Endothelial cell of umbilical vein (primary cell): Measurements from ENCODE around the gene CHTOP. TPM values are rescaled to one million over a fixed set of nuclear protein-coding genes. Genes with fewer than 3 reads are reported as not detected.
A peak's percentile ranks its signal among the peaks of the same experiment; 100 is the strongest.

Source experiments
- BruUV-seq: library from RNA; stranded (reverse); fragments of 400-500 nt; replicated peaks from 2 replicates; lab custom pipeline; 2021; lab: Mats Ljungman, UMichigan
- CTCF ChIA-PET: fragments of 300-600, 350-600 bp; sonication (Branson Sonifier 250); formaldehyde crosslinking; loops from one replicate; lab custom pipeline; 2021; ENCODE audit warnings: antibody characterized with exemption, inconsistent platforms; lab: Charles Lee
- POLR2A ChIA-PET: fragments of 300-600, 350-600 bp; sonication (Branson Sonifier 250); formaldehyde crosslinking; loops from one replicate; lab custom pipeline; 2021; ENCODE audit warnings: antibody characterized with exemption, inconsistent platforms; lab: Charles Lee
- DNase-seq: peaks from one replicate; pipeline ENCODE4 v3.0.0-alpha.2; 2011; ENCODE audit warnings: low read depth, low spot score
- FAIRE-seq: peaks from 2 replicates; lab custom pipeline; 2011; peaks lifted over from hg19 to GRCh38; lab: Jason Lieb, UNC
- H2AFZ ChIP-seq: 2 replicates; pipeline ENCODE4 v1.6.0; 2012; ENCODE audit warnings: low read depth, low read length, control low read depth, inconsistent platforms
- H3K27ac ChIP-seq: 2 replicates; pipeline ENCODE4 v1.5.1; 2011; ENCODE audit warnings: low read depth, mild to moderate bottlenecking, control low read depth, low read length, moderate library complexity; ENCODE audit not compliant: insufficient read depth
- H3K27me3 ChIP-seq, 2 experiments: 2 replicates each; pipeline versions ENCODE4 v1.6.0 to v1.6.1; 2011; ENCODE audit warnings: low read length in 2 of 2, mixed read lengths in 1 of 2; ENCODE audit not compliant: control insufficient read depth in 2 of 2, insufficient read depth in 2 of 2
- H3K36me3 ChIP-seq, 2 experiments: 2 replicates in 1 of 2; 3 replicates in 1 of 2; pipeline ENCODE4 v1.5.1; 2011; ENCODE audit warnings: low read length in 2 of 2, mild to moderate bottlenecking in 1 of 2, moderate library complexity in 1 of 2; ENCODE audit not compliant: control insufficient read depth in 2 of 2, insufficient read depth in 2 of 2; ENCODE audit errors: extremely low read depth in 1 of 2
- H3K4me1 ChIP-seq: 3 replicates; pipeline ENCODE4 v1.5.1; 2011; ENCODE audit warnings: mild to moderate bottlenecking, low read length; ENCODE audit not compliant: control insufficient read depth, insufficient read depth; ENCODE audit errors: extremely low read depth
- H3K4me2 ChIP-seq: 2 replicates; pipeline ENCODE4 v1.6.1; 2011; ENCODE audit warnings: low read length, control low read depth, mixed read lengths; ENCODE audit not compliant: insufficient read depth
- H3K4me3 ChIP-seq, 3 experiments: fragments of 200-600 bp in 1 of 3; sonication (generic), shearing (Covaris generic) in 1 of 3; replicated peaks in 1 of 3; 2 replicates each; pipeline ENCODE4 v1.5.1; 2011 to 2016; ENCODE audit warnings: control low read depth in 3 of 3, low read length in 3 of 3, mild to moderate bottlenecking in 2 of 3, inconsistent platforms in 1 of 3, low read depth in 1 of 3, moderate library complexity in 1 of 3; ENCODE audit not compliant: insufficient read depth in 1 of 3
- H3K79me2 ChIP-seq: 2 replicates; pipeline ENCODE4 v1.6.0; 2012; ENCODE audit warnings: low read length, inconsistent platforms; ENCODE audit not compliant: control insufficient read depth, insufficient read depth
- H3K9ac ChIP-seq: replicated peaks from 2 replicates; pipeline ENCODE3; 2011; ENCODE audit warnings: low read length, control low read depth; ENCODE audit not compliant: insufficient read depth; ENCODE audit errors: extremely low read depth
- H3K9me1 ChIP-seq: replicated peaks from 3 replicates; pipeline ENCODE4 v1.6.0; 2011; ENCODE audit warnings: mild to moderate bottlenecking, low read length; ENCODE audit not compliant: control insufficient read depth, insufficient read depth; ENCODE audit errors: extremely low read depth
- H3K9me3 ChIP-seq: replicated peaks from 2 replicates; pipeline ENCODE4 v1.5.1; 2012; ENCODE audit warnings: low read length, inconsistent platforms; ENCODE audit not compliant: control insufficient read depth, insufficient read depth
- H4K20me1 ChIP-seq: replicated peaks from 2 replicates; pipeline ENCODE3; 2011; ENCODE audit warnings: mild to moderate bottlenecking, low read length; ENCODE audit not compliant: control insufficient read depth, insufficient read depth; ENCODE audit errors: extremely low read depth
- EZH2 ChIP-seq: IDR thresholded peaks from 2 replicates; pipeline ENCODE4 v1.6.1; 2012; ENCODE audit warnings: borderline replicate concordance, low read depth, mild to moderate bottlenecking, moderate library complexity, low read length, inconsistent platforms; ENCODE audit not compliant: severe bottlenecking
- FOS ChIP-seq: IDR thresholded peaks from 2 replicates; pipeline ENCODE4 v1.6.1; 2011; ENCODE audit warnings: mild to moderate bottlenecking, low read length, moderate library complexity, borderline replicate concordance; ENCODE audit not compliant: insufficient read depth
- GATA2 ChIP-seq: IDR thresholded peaks from 2 replicates; pipeline ENCODE4 v1.7.0; 2011; ENCODE audit warnings: low read depth, mild to moderate bottlenecking, moderate library complexity, mixed read lengths, low read length; ENCODE audit not compliant: insufficient read length, insufficient read depth
- JUN ChIP-seq: IDR thresholded peaks from 2 replicates; pipeline ENCODE4 v1.6.1; 2011; ENCODE audit warnings: borderline replicate concordance, low read depth; ENCODE audit not compliant: insufficient read length, insufficient read depth
- MAX ChIP-seq: IDR thresholded peaks from 2 replicates; pipeline ENCODE4 v1.6.1; 2011; ENCODE audit not compliant: insufficient read depth, insufficient read length
- MYC ChIP-seq: IDR thresholded peaks from one replicate; pipeline ENCODE4 v1.6.1; 2011; ENCODE audit warnings: mild to moderate bottlenecking, low read depth, low read length
- POLR2A ChIP-seq: IDR thresholded peaks from 2 replicates; pipeline ENCODE4 v1.6.1; 2012; ENCODE audit warnings: low read depth, mild to moderate bottlenecking, control low read depth, low read length
- POLR2AphosphoS5 ChIP-seq: IDR thresholded peaks from 2 replicates; pipeline ENCODE4 v1.6.1; 2012; ENCODE audit warnings: low read depth, mild to moderate bottlenecking, control low read depth, low read length, moderate library complexity; ENCODE audit not compliant: insufficient read depth
- dilution Hi-C: fragments of 300-500 bp; cut with MboI; formaldehyde crosslinking; loops from one replicate; pipeline ENCODE4 v1.15.0; 2019; ENCODE audit warnings: low sequenced_read_pairs; ENCODE audit not compliant: extremely low pct_ligation_motif_present
- intact Hi-C: fragments of 100-400 bp; cut with micrococcal nuclease; formaldehyde crosslinking; loops from one replicate; pipeline ENCODE4 v1.10.0; 2022
- polyA plus RNA-seq, 4 experiments: library from polyadenylated mRNA; depleted of rRNA in 3 of 4; stranded (reverse) in 3 of 4; unstranded in 1 of 4; fragments of >200 nt; gene quantifications; 2 replicates each; pipeline versions ENCODE4 v1.2.1 to v1.2.3, GENCODE V29; 2011 to 2012; ENCODE audit warnings: missing spikeins in 1 of 4
- total RNA-seq: library from RNA; stranded (reverse); gene quantifications from 2 replicates; pipeline ENCODE4 v1.2.3, GENCODE V29; 2021
- TF ChIP-seq, protein P1 (sequence below), 2 donors: IDR thresholded peaks; 1 replicate in 1 of 2; 2 replicates in 1 of 2; pipeline ENCODE4 v1.5.1; 2011; ENCODE audit warnings: low read length in 2 of 2, mild to moderate bottlenecking in 2 of 2, moderate library complexity in 2 of 2, control low read depth in 1 of 2, inconsistent platforms in 1 of 2, low read depth in 1 of 2; ENCODE audit not compliant: insufficient read depth in 1 of 2; ENCODE audit errors: extremely low read depth in 1 of 2

The CHTOP gene
- total and polyA plus RNA-seq, 2 donors (not counting 3 experiments of a cell fraction or from before 2014, with no cell fraction given), result 62.0 to 74.4 TPM

GRCh38 chr1:153670257-153670858 lies 36.5 kb downstream of the CHTOP start:
- H3K4me1 ChIP-seq, result peaks cover 11% of the 10 kb centered on the region
- CTCF ChIA-PET, result interaction anchor here (1.3 to 2.0 kb wide), 2 partner anchors 36 to 78 kb away, joined by 3 to 7 read pairs; partner anchors contain the start of gene CHTOP
- intact Hi-C loops, result loop anchor here (5.0 kb wide), 1 partner anchor 38 kb away; the partner anchor contains the start of gene CHTOP
- FAIRE-seq (peak; percentile 4), DNase-seq (no peak)
- H3K36me3 ChIP-seq, result peaks cover 24 to 25% of the 10 kb centered on the region in 2 experiments
- H3K79me2 ChIP-seq, result peaks cover 36% of the 10 kb centered on the region
- no peaks in the 10 kb centered on the region for H3K9me1 ChIP-seq
- BruUV-seq, result TSS peak; percentile 61
- H3K4me3 ChIP-seq, result peak overlapping the region; percentile 69 to 98 (median 92)
- H4K20me1 ChIP-seq, result no peaks in the 10 kb centered on the region
- peak overlapping the region; percentile 91 for H3K4me2 ChIP-seq
- H3K27me3 ChIP-seq, result no peaks in the 10 kb centered on the region
- TF ChIP-seq POLR2A (no peak), POLR2AphosphoS5 (peak; percentile 33)
- peak overlapping the region; percentile 85 for H3K27ac ChIP-seq
- peak overlapping the region; percentile 28 for H2AFZ ChIP-seq
- POLR2A ChIA-PET, result no interaction called here
- no peaks in the 10 kb centered on the region for H3K9me3 ChIP-seq
- dilution Hi-C loops, result no loop called here
- peak overlapping the region; percentile 98 for H3K9ac ChIP-seq

GRCh38 chr1:153670859-153671627 lies 37.2 kb downstream of the CHTOP start, which contains the start of gene ILF2:
TSS of gene ILF2 (minus strand) at chr1:153670993. CDS start at chr1:153670922, 71 bp downstream.
- ChIA-PET CTCF (interaction anchor here (1.3 to 2.0 kb wide), 5 partner anchors 37 to 316 kb away, joined by 3 to 13 read pairs (median 4); partner anchors contain the start of genes CHTOP and SLC27A3), POLR2A (interaction anchor here (1.4 to 1.6 kb wide), 2 partner anchors 37 to 44 kb away, joined by 4 to 6 read pairs; partner anchors contain the start of genes CHTOP and S100A13)
- intact Hi-C loops, result loop anchor here (5.0 kb wide), 1 partner anchor 39 kb away; the partner anchor contains the start of gene CHTOP
- DNase-seq (peak; percentile 100), FAIRE-seq (peak; percentile 99)
- Histone ChIP-seq H2AFZ (peak within 1 kb of the TSS; percentile 70), H3K4me1 (peaks cover 11% of the 10 kb centered on the region), H3K9me3 (no peaks in the 10 kb centered on the region), H3K27ac (peak within 1 kb of the TSS; percentile 85), H3K27me3 (no peaks in the 10 kb centered on the region), H3K79me2 (peaks cover 36% of the 10 kb centered on the region), H4K20me1 (no peaks in the 10 kb centered on the region), H3K9ac (peak within 1 kb of the TSS; percentile 98), H3K36me3 (peaks cover 18 to 23% of the 10 kb centered on the region in 2 experiments), H3K4me2 (peak within 1 kb of the TSS; percentile 91), H3K9me1 (no peaks in the 10 kb centered on the region), H3K4me3 (peak within 1 kb of the TSS; percentile 69 to 98 (median 92))
- dilution Hi-C loops, result no loop called here
- no TSS peak for BruUV-seq
- TF ChIP-seq MAX (no peak), POLR2AphosphoS5 (peak; percentile 87), MYC (peak; percentile 44), GATA2 (peak; percentile 51), EZH2 (no peak), FOS (peak; percentile 32), POLR2A (peak; percentile 95), JUN (peak; percentile 27)
- TF ChIP-seq, protein P1, sequence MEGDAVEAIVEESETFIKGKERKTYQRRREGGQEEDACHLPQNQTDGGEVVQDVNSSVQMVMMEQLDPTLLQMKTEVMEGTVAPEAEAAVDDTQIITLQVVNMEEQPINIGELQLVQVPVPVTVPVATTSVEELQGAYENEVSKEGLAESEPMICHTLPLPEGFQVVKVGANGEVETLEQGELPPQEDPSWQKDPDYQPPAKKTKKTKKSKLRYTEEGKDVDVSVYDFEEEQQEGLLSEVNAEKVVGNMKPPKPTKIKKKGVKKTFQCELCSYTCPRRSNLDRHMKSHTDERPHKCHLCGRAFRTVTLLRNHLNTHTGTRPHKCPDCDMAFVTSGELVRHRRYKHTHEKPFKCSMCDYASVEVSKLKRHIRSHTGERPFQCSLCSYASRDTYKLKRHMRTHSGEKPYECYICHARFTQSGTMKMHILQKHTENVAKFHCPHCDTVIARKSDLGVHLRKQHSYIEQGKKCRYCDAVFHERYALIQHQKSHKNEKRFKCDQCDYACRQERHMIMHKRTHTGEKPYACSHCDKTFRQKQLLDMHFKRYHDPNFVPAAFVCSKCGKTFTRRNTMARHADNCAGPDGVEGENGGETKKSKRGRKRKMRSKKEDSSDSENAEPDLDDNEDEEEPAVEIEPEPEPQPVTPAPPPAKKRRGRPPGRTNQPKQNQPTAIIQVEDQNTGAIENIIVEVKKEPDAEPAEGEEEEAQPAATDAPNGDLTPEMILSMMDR (IDR thresholded peaks at IDR 0.05; ENCODE audit: extremely low read depth in 1 of 2, insufficient read depth in 1 of 2, low read depth in 1 of 2, low read length in 2 of 2), result no peak
